Keratinocyte (primary cell): ENCODE measurements around the gene CAV2.

Experiments
- EZH2 ChIP-seq: IDR thresholded peaks from one replicate; pipeline ENCODE4 v1.6.1; 2012; ENCODE audit warnings: inconsistent platforms, mild to moderate bottlenecking, low read length, moderate library complexity
- TF ChIP-seq, protein P1 (sequence below), 3 experiments: IDR thresholded peaks in 1 of 3; conservative IDR thresholded peaks in 1 of 3; optimal IDR thresholded peaks in 1 of 3; 2 replicates in 2 of 3; 3 replicates in 1 of 3; pipeline versions ENCODE3 to v1.5.1; 2011; ENCODE audit warnings: low read length in 3 of 3, mild to moderate bottlenecking in 3 of 3, moderate library complexity in 2 of 3, control low read depth in 1 of 3, inconsistent platforms in 1 of 3; ENCODE audit not compliant: insufficient read depth in 2 of 3; ENCODE audit errors: extremely low read depth in 1 of 3

- TF ChIP-seq, protein P1, sequence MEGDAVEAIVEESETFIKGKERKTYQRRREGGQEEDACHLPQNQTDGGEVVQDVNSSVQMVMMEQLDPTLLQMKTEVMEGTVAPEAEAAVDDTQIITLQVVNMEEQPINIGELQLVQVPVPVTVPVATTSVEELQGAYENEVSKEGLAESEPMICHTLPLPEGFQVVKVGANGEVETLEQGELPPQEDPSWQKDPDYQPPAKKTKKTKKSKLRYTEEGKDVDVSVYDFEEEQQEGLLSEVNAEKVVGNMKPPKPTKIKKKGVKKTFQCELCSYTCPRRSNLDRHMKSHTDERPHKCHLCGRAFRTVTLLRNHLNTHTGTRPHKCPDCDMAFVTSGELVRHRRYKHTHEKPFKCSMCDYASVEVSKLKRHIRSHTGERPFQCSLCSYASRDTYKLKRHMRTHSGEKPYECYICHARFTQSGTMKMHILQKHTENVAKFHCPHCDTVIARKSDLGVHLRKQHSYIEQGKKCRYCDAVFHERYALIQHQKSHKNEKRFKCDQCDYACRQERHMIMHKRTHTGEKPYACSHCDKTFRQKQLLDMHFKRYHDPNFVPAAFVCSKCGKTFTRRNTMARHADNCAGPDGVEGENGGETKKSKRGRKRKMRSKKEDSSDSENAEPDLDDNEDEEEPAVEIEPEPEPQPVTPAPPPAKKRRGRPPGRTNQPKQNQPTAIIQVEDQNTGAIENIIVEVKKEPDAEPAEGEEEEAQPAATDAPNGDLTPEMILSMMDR (optimal IDR thresholded peaks at IDR 0.05 in 1 of 3, IDR thresholded peaks at IDR 0.05 in 1 of 3, conservative IDR thresholded peaks at IDR 0.05 in 1 of 3; ENCODE audit: extremely low read depth in 1 of 3, insufficient read depth in 2 of 3, low read length in 3 of 3) = no peak
- no peak for TF ChIP-seq EZH2
Measured at GRCh38 chr7:116511552-116512519, 12.3 kb downstream of the CAV2 start.
